Measurements from ENCODE around the gene LRRC2. TPM values are rescaled to one million over a fixed set of nuclear protein-coding genes. Genes with fewer than 3 reads are reported as not detected.

LRRC2 gene
- total RNA-seq, 2 donors from 2014 or later: 0.19 TPM; not detected in 1

DNA sequence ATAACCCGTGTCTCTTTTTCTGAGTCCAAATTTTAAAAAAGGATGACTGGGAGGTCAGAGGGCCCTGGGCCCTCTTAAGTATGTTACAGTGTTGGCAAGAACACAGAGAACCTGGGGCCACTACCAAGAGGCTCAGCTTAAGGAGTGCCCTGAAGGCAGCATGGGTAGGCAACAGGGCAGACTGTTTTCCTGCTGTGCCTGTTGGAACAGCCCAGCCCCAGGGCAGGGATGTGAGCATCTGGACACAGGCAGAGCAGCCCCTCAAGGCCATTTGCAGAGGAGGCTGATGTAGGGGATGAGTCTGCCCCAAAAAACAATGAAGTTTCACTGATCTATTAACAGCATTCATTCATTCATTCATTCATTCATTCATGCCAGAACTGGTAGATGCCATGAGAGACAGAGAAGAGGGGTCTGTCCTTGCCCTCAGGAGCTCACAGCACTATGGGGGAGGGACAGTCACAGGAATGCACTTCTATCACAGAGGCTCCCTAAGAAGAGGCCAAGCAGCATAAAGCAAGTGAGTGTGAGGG lies 99.2 kb downstream of the LRRC2 start:
- no peak for ATAC-seq (replicated peaks in 1 of 2)
- H3K4me1 Mint-ChIP-seq (ENCODE audit: low read depth): no peaks in the 10 kb centered on the region

DNA sequence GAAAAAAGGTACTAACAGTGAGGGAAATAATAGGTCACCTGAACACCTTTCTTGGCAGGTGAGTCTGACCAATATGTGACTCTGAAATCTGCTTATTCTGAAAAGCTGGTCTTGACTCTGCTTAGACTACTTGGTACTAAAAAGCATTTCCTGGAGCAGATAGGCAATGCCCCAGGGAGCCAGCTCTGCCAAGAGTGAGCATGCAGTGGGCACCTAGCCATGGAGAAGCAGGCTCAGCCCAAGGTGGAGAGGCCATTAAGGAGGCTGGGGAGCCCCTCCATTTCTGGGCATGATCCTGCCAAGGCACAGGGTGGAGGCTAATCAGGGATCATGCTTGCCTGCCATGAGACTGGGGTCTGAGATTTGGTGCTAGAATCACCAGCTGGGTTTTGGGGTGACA lies 99.8 kb downstream of the LRRC2 start:
- H3K9me3 Mint-ChIP-seq: peaks cover 0 to 1% of the 10 kb centered on the region in 2 donors
- no peak overlapping the region for H3K4me3 Mint-ChIP-seq
- no peaks in the 10 kb centered on the region for H3K4me1 Mint-ChIP-seq (ENCODE audit: low read depth)
- DNase-seq: no peak
- peaks cover 63% of the 10 kb centered on the region for H3K27me3 Mint-ChIP-seq (ENCODE audit: low read depth)
- ATAC-seq (replicated peaks in 1 of 2): no peak
- no peak overlapping the region for H3K27ac Mint-ChIP-seq
- no peaks in the 10 kb centered on the region for H3K36me3 Mint-ChIP-seq (ENCODE audit: insufficient read depth in 2 of 2)

More for the DNA sequence above, 99.2 kb downstream of the LRRC2 start:
- Mint-ChIP-seq H3K36me3 (ENCODE audit: insufficient read depth in 2 of 2) (no peaks in the 10 kb centered on the region), H3K9me3 (no peaks in the 10 kb centered on the region), H3K27me3 (ENCODE audit: low read depth) (peaks cover 61% of the 10 kb centered on the region), H3K27ac (no peak overlapping the region), H3K4me3 (no peak overlapping the region)
- no peak for DNase-seq

Other genes starting within 250 kb of the LRRC2 start
- under 1 TPM in 1 of 2 donors, not detected in 1; 0.46 TPM for gene CCR2, start 212.2 kb downstream of the LRRC2 start, total RNA-seq
- 1 to 10 TPM in 1 of 2 donors, under 1 TPM in 1; 0.29 to 1.4 TPM for gene CCR5, start 195.4 kb downstream of the LRRC2 start, total RNA-seq
- gene CCRL2, start 159.0 kb downstream of the LRRC2 start, total RNA-seq: 1 to 10 TPM; 2.5 to 3.2 TPM
- not detected for gene LTF, start 101.4 kb downstream of the LRRC2 start, total RNA-seq
- not detected for gene RTP3, start 68.3 kb downstream of the LRRC2 start, total RNA-seq
- gene FAM240A, start 46.2 kb upstream of the LRRC2 start, total RNA-seq: not detected
- 1 to 10 TPM; 1.9 to 3.1 TPM for gene ALS2CL, start 127.4 kb upstream of the LRRC2 start, total RNA-seq
- gene TMIE, start 135.1 kb upstream of the LRRC2 start, total RNA-seq: 1 to 10 TPM; 1.2 to 1.5 TPM
- under 1 TPM; 0.07 to 0.09 TPM for gene PRSS50, start 151.6 kb upstream of the LRRC2 start, total RNA-seq